H1 (cell line): ENCODE measurements around the gene ANO9. TPM values are rescaled to one million over a fixed set of nuclear protein-coding genes. Genes with fewer than 3 reads are reported as not detected.

Experiments
- CTCF ChIA-PET: fragments of 300-600 bp; sonication (Branson Sonifier 250); formaldehyde crosslinking; loops from one replicate; lab custom pipeline; 2021; ENCODE audit not compliant: partially characterized antibody; lab: Charles Lee
- POLR2A ChIA-PET: fragments of 300-600 bp; sonication (Branson Sonifier 250); formaldehyde crosslinking; loops from one replicate; lab custom pipeline; 2021; ENCODE audit warnings: inconsistent platforms; ENCODE audit not compliant: partially characterized antibody; lab: Charles Lee
- DNase-seq, 2 experiments: peaks; one replicate each; pipeline versions ENCODE4 v3.0.0 to v3.0.0-alpha.2; 2010 to 2022; ENCODE audit warnings: low spot score in 2 of 2, low read depth in 1 of 2, mixed read lengths in 1 of 2
- FAIRE-seq: peaks from 2 replicates; lab custom pipeline; 2011; peaks lifted over from hg19 to GRCh38; lab: Jason Lieb, UNC
- H2AFZ ChIP-seq: 2 replicates; pipeline ENCODE4 v1.8.1; 2012; ENCODE audit warnings: low read length, inconsistent platforms
- H2AK5ac ChIP-seq: 2 replicates; pipeline ENCODE4 v1.6.1; 2013; ENCODE audit warnings: low read depth, low read length
- H2BK120ac ChIP-seq: replicated peaks from 2 replicates; pipeline ENCODE3; 2013; ENCODE audit warnings: low read depth, low read length, inconsistent platforms
- H2BK12ac ChIP-seq: 2 replicates; pipeline ENCODE4 v1.6.1; 2013; ENCODE audit warnings: low read depth, low read length
- H2BK15ac ChIP-seq: 2 replicates; pipeline ENCODE4 v1.6.1; 2013; ENCODE audit warnings: low read length
- H2BK20ac ChIP-seq: 2 replicates; pipeline ENCODE4 v1.6.1; 2013; ENCODE audit warnings: low read length
- H2BK5ac ChIP-seq: 2 replicates; pipeline ENCODE4 v1.6.1; 2013; ENCODE audit warnings: low read depth, low read length
- H3K14ac ChIP-seq: 2 replicates; pipeline ENCODE4 v1.6.1; 2013; ENCODE audit warnings: inconsistent platforms; ENCODE audit not compliant: insufficient read length
- H3K18ac ChIP-seq: 2 replicates; pipeline ENCODE4 v1.6.1; 2013; ENCODE audit warnings: low read length; ENCODE audit errors: extremely low read depth
- H3K23ac ChIP-seq: 2 replicates; pipeline ENCODE4 v1.6.1; 2013; ENCODE audit warnings: inconsistent platforms; ENCODE audit not compliant: insufficient read length
- H3K23me2 ChIP-seq: 2 replicates; pipeline ENCODE4 v1.6.1; 2013; ENCODE audit warnings: low read depth, low read length
- H3K27ac ChIP-seq: 2 replicates; pipeline ENCODE4 v1.6.1; 2011; ENCODE audit warnings: low read depth, low read length, inconsistent platforms
- H3K27me3 ChIP-seq, 4 experiments: replicated peaks in 1 of 4; 1 replicate in 1 of 4; 2 replicates in 3 of 4; pipeline versions ENCODE4 v1.6.1 to v1.8.1; 2011 to 2013; ENCODE audit warnings: low read length in 3 of 4, mild to moderate bottlenecking in 3 of 4, inconsistent platforms in 2 of 4, mixed read lengths in 2 of 4, moderate library complexity in 1 of 4; ENCODE audit not compliant: control insufficient read depth in 3 of 4, insufficient read depth in 3 of 4; ENCODE audit errors: extremely low read depth in 1 of 4
- H3K36me3 ChIP-seq, 4 experiments: 2 replicates each; pipeline versions ENCODE4 v1.6.1 to v1.8.1; 2011 to 2013; ENCODE audit warnings: mild to moderate bottlenecking in 4 of 4, low read length in 3 of 4, moderate library complexity in 2 of 4, control low read depth in 1 of 4, inconsistent platforms in 1 of 4; ENCODE audit not compliant: insufficient read depth in 4 of 4, control insufficient read depth in 2 of 4
- H3K4ac ChIP-seq: replicated peaks from 2 replicates; pipeline ENCODE3; 2013; ENCODE audit warnings: low read length, low read depth, mixed read lengths, inconsistent platforms; ENCODE audit not compliant: insufficient read length
- H3K4me1 ChIP-seq, 4 experiments: replicated peaks in 1 of 4; 1 replicate in 1 of 4; 2 replicates in 3 of 4; pipeline versions ENCODE4 v1.6.1 to v1.8.1; 2011 to 2013; ENCODE audit warnings: low read length in 3 of 4, inconsistent platforms in 2 of 4, mixed read lengths in 1 of 4; ENCODE audit not compliant: insufficient read depth in 4 of 4, control insufficient read depth in 3 of 4
- H3K4me2 ChIP-seq, 2 experiments: 2 replicates each; pipeline versions ENCODE4 v1.6.1 to v1.8.1; 2011 to 2013; ENCODE audit warnings: low read depth in 2 of 2, low read length in 2 of 2, control low read depth in 1 of 2, inconsistent platforms in 1 of 2, mild to moderate bottlenecking in 1 of 2; ENCODE audit not compliant: insufficient read depth in 1 of 2
- H3K4me3 ChIP-seq, 4 experiments: fragments of 200-600, 300-600 bp in 1 of 4; sonication (generic), shearing (Covaris generic), sonication (Bioruptor Twin) in 1 of 4; 2 replicates each; pipeline versions ENCODE4 v1.5.1 to v1.8.1; 2011 to 2016; ENCODE audit warnings: low read length in 4 of 4, low read depth in 3 of 4, control low read depth in 2 of 4, inconsistent platforms in 2 of 4, mild to moderate bottlenecking in 2 of 4, mixed read lengths in 1 of 4, moderate library complexity in 1 of 4; ENCODE audit not compliant: insufficient read depth in 2 of 4; ENCODE audit errors: extremely low read depth in 1 of 4
- H3K56ac ChIP-seq: replicated peaks from 2 replicates; pipeline ENCODE3; 2013; ENCODE audit warnings: low read depth, mild to moderate bottlenecking, mixed read lengths, low read length, inconsistent platforms; ENCODE audit not compliant: insufficient read length
- H3K79me1 ChIP-seq: 2 replicates; pipeline ENCODE4 v1.6.1; 2013; ENCODE audit warnings: low read depth, low read length, control low read depth
- H3K79me2 ChIP-seq, 2 experiments: 2 replicates each; pipeline versions ENCODE4 v1.6.1 to v1.8.1; 2012 to 2013; ENCODE audit warnings: low read length in 2 of 2, mild to moderate bottlenecking in 2 of 2, inconsistent platforms in 1 of 2; ENCODE audit not compliant: insufficient read depth in 2 of 2, control insufficient read depth in 1 of 2
- H3K9ac ChIP-seq, 4 experiments: replicated peaks in 1 of 4; 1 replicate in 1 of 4; 2 replicates in 3 of 4; pipeline versions ENCODE4 v1.6.1 to v1.8.1; 2011 to 2013; ENCODE audit warnings: low read depth in 3 of 4, low read length in 3 of 4, control low read depth in 2 of 4, mild to moderate bottlenecking in 2 of 4, moderate library complexity in 2 of 4, inconsistent platforms in 1 of 4; ENCODE audit errors: extremely low read depth in 1 of 4
- H3K9me3 ChIP-seq, 2 experiments: 2 replicates each; pipeline versions ENCODE4 v1.6.1 to v1.8.1; 2012 to 2013; ENCODE audit warnings: mild to moderate bottlenecking in 2 of 2, moderate library complexity in 2 of 2, control low read depth in 1 of 2, inconsistent platforms in 1 of 2, low read depth in 1 of 2, low read length in 1 of 2, mixed read lengths in 1 of 2; ENCODE audit not compliant: insufficient read depth in 2 of 2
- H4K20me1 ChIP-seq, 2 experiments: replicated peaks in 1 of 2; 2 replicates each; pipeline versions ENCODE3 to v1.8.1; 2011 to 2013; ENCODE audit warnings: inconsistent platforms in 2 of 2, low read length in 2 of 2, mild to moderate bottlenecking in 1 of 2; ENCODE audit not compliant: insufficient read depth in 2 of 2, control insufficient read depth in 1 of 2
- H4K5ac ChIP-seq: 2 replicates; pipeline ENCODE4 v1.6.1; 2013; ENCODE audit warnings: low read length, low read depth, mixed read lengths, inconsistent platforms; ENCODE audit not compliant: insufficient read length
- H4K8ac ChIP-seq: 2 replicates; pipeline ENCODE4 v1.8.0; 2013; ENCODE audit warnings: mild to moderate bottlenecking, moderate library complexity, low read length, inconsistent platforms; ENCODE audit not compliant: insufficient read depth; ENCODE audit errors: extremely low read depth
- H4K91ac ChIP-seq: replicated peaks from 2 replicates; pipeline ENCODE3; 2013; ENCODE audit warnings: low read length, mixed read lengths, inconsistent platforms; ENCODE audit not compliant: insufficient read length
- ATF2 ChIP-seq: IDR thresholded peaks from 2 replicates; pipeline ENCODE4 v1.6.1; 2012; ENCODE audit warnings: low read length, inconsistent platforms
- EP300 ChIP-seq, 2 experiments: IDR thresholded peaks; 1 replicate in 1 of 2; 2 replicates in 1 of 2; pipeline ENCODE4 v1.6.1; 2011 to 2012; ENCODE audit warnings: low read depth in 2 of 2, low read length in 2 of 2, mild to moderate bottlenecking in 2 of 2, borderline replicate concordance in 1 of 2, inconsistent platforms in 1 of 2, moderate library complexity in 1 of 2
- EZH2 ChIP-seq: fragments of 200-600 bp; sonication (generic); IDR thresholded peaks from 2 replicates; pipeline ENCODE4 v1.7.1; 2012; ENCODE audit warnings: low read depth, mild to moderate bottlenecking, moderate library complexity, low read length, inconsistent platforms; ENCODE audit not compliant: severe bottlenecking
- GTF2F1 ChIP-seq: IDR thresholded peaks from 2 replicates; pipeline ENCODE4 v1.6.1; 2012; ENCODE audit warnings: low read depth, low read length, improper control_type of control experiment, borderline replicate concordance
- MAX ChIP-seq: IDR thresholded peaks from 2 replicates; pipeline ENCODE4 v1.6.1; 2012; ENCODE audit warnings: inconsistent platforms
- TAF7 ChIP-seq: optimal IDR thresholded peaks from 2 replicates; pipeline ENCODE3; 2011; ENCODE audit warnings: low read depth, mild to moderate bottlenecking, inconsistent platforms, low read length, moderate library complexity, borderline replicate concordance
- ZNF274 ChIP-seq: IDR thresholded peaks from 2 replicates; pipeline ENCODE4 v1.7.0; 2012; ENCODE audit warnings: low read length, borderline replicate concordance; ENCODE audit errors: extremely low read depth
- WGBS, 2 experiments: shearing (Covaris generic) in 1 of 2; methylation state at CpG; one replicate each; pipeline versions ENCODE4 v1.1.6 to v1.1.7; 2013 to 2015; ENCODE audit warnings: low lambda C conversion rate in 2 of 2, mixed read lengths in 2 of 2, inconsistent platforms in 1 of 2, low coverage in 1 of 2, missing lambda C conversion rate in 1 of 2; ENCODE audit not compliant: insufficient replicate concordance in 2 of 2, insufficient coverage in 1 of 2, insufficient read length in 1 of 2; ENCODE audit errors: extremely low coverage in 1 of 2, missing lambda C conversion rate in 1 of 2; 5-methylcytosine and 5-hydroxymethylcytosine counted together
- polyA plus RNA-seq, 7 experiments: library from polyadenylated mRNA; depleted of rRNA in 3 of 7; stranded (reverse) in 5 of 7; unstranded in 2 of 7; fragments of >200 nt in 5 of 7; fragments of 200-250 nt in 2 of 7; gene quantifications; 1 replicate in 5 of 7; 2 replicates in 1 of 7; 4 replicates in 1 of 7; pipeline versions ENCODE4 v1.2.1 to v1.2.3, GENCODE V29; 2011 to 2013; ENCODE audit warnings: missing spikeins in 2 of 7, mixed read lengths in 2 of 7
- total RNA-seq: library from RNA; stranded (reverse); fragmentation: NEBNext Ultra II Directional; extraction: Animal tissue kit (Norgen Biotek cat#: 25700); gene quantifications from 2 replicates; pipeline ENCODE4 v1.2.1, GENCODE V29; 2021

The ANO9 gene
- total and polyA plus RNA-seq, 2 of the 8 experiments (the other 6 are each of a cell fraction or from before 2014, with no cell fraction given): 20.0 to 20.7 TPM

- Histone ChIP-seq H2BK120ac (no peak overlapping the region), H3K4me2 (no peak overlapping the region), H3K4ac (no peak overlapping the region), H3K9ac (no peak overlapping the region), H3K56ac (no peak overlapping the region), H3K27me3 (no peaks in the 10 kb centered on the region), H2BK12ac (no peak overlapping the region), H3K9me3 (no peaks in the 10 kb centered on the region), H4K8ac (no peak overlapping the region), H3K23me2 (no peaks in the 10 kb centered on the region; the same call in 1 of the 2 replicates), H4K91ac (no peak overlapping the region), H2AFZ (no peak overlapping the region), H4K20me1 (peaks cover 15 to 23% of the 10 kb centered on the region in 2 experiments), H2BK5ac (no peak overlapping the region; the same call in 1 of the 2 replicates), H3K27ac (no peak overlapping the region), H3K36me3 (peaks cover 2 to 11% (median 3%) of the 10 kb centered on the region in 4 experiments; a peak in 3 of 8 replicates), H3K18ac (no peak overlapping the region), H3K14ac (no peak overlapping the region), H2BK15ac (no peak overlapping the region), H2AK5ac (no peak overlapping the region), H3K79me2 (peaks cover 19 to 70% of the 10 kb centered on the region in 2 experiments), H2BK20ac (no peak overlapping the region), H4K5ac (no peak overlapping the region), H3K79me1 (peaks cover 18% of the 10 kb centered on the region; the same call in 1 of the 2 replicates), H3K23ac (no peak overlapping the region), H3K4me1 (peaks cover 3 to 24% (median 8%) of the 10 kb centered on the region in 4 experiments), H3K4me3 (no peak overlapping the region)
- WGBS, 2 experiments: 95% methylated on average over 13 of the region's 13 CpGs; no CpG with 5 or more reads in 1 of the 2 experiments
- ChIA-PET POLR2A (interaction anchor here (0.6 to 1.5 kb wide), 5 partner anchors 10 to 74 kb away, joined by 3 to 4 read pairs (median 3); no protein-coding TSS in a partner anchor), CTCF (interaction anchor here (0.7 to 1.2 kb wide), 3 partner anchors 64 to 89 kb away, joined by 3 to 5 read pairs (median 3); no protein-coding TSS in a partner anchor)
- DNase-seq (no peak), FAIRE-seq (no peak)
- TF ChIP-seq EZH2 (no peak), ZNF274 (no peak), EP300 (IDR thresholded peaks at IDR 0.05; ENCODE audit: borderline replicate concordance in 1 of 2, low read depth in 2 of 2, low read length in 2 of 2) (no peak), ATF2 (no peak), MAX (no peak), GTF2F1 (no peak), TAF7 (no peak)
These were observed 11.8 kb upstream of the ANO9 start for GRCh38 chr11:453564-453963.
